ENCODE measurements around the gene SAMD11. TPM values are rescaled to one million over a fixed set of nuclear protein-coding genes. Genes with fewer than 3 reads are reported as not detected.

The SAMD11 gene
- polyA plus RNA-seq, 1 donor: 18.1 TPM

DNA sequence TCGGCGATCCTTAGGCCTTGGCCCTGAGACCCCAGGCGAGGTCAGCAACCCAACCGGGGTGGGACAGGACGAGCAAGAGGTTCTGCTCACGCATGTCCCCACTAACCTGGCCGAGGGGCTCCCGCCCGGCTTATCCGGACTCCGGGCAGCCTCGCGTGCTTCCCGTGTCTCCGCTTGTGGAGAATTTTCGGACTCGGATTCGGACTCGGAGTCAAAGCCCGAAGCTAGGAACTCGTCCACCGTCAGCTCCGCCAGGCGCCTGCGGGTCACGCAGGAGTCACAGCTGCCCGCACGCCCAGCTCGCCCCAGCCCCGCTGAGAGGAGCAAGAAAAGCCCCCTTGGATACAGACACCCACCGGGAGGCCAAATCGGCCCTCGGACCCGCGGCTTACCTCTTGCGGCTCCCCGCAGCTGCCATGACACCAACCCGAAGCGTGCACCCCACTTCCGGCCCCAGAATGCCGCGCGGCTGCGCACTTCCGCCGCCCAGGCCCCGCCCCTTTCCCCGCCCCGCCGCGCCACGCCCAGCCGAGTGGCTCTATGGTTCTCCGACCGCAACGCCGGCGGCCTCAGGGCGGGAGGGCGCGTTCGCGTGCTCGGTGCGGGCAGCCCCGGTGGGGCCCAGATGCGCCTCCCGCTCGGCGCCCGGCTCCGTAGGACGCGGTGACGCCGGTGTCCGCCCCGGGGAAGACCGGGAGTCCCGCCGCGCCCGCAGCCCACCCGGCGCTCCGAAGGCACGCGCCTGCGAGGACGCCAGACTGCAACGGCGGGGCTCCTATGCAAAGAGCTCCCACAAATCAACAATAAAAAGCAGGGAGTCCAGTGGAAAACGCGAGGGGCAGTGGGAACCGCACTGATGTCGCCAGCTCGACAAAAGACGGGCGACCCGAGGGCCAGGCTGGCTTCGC lies 35.4 kb downstream of the SAMD11 start, which contains the start of gene NOC2L:
Gene NOC2L (minus strand): TSS at position 434 of the 908 bp plus-strand sequence. CDS start 16 bp downstream, at position 418.
- H3K36me3 ChIP-seq (ENCODE audit: control insufficient read depth, insufficient read depth, low read length): peaks cover 30% of the 10 kb centered on the region
- WGBS (ENCODE audit: insufficient coverage, low lambda C conversion rate): no CpG with 5 or more reads among the region's 101 CpGs
- H3K27me3 ChIP-seq (ENCODE audit: control insufficient read depth, insufficient read depth, low read length): peaks cover 10% of the 10 kb centered on the region
- peak within 1 kb of the TSS; percentile 98 for H3K4me3 ChIP-seq (ENCODE audit: low read length)
- H3K9me3 ChIP-seq (ENCODE audit: control insufficient read depth, low read depth, low read length): peaks cover 19% of the 10 kb centered on the region
- peak; percentile 81 to 90 for DNase-seq
- peaks cover 20% of the 10 kb centered on the region for H3K4me1 ChIP-seq (ENCODE audit: control insufficient read depth, insufficient read depth, low read length)
- no peak within 1 kb of the TSS for H3K27ac ChIP-seq (ENCODE audit: low read length)

DNA sequence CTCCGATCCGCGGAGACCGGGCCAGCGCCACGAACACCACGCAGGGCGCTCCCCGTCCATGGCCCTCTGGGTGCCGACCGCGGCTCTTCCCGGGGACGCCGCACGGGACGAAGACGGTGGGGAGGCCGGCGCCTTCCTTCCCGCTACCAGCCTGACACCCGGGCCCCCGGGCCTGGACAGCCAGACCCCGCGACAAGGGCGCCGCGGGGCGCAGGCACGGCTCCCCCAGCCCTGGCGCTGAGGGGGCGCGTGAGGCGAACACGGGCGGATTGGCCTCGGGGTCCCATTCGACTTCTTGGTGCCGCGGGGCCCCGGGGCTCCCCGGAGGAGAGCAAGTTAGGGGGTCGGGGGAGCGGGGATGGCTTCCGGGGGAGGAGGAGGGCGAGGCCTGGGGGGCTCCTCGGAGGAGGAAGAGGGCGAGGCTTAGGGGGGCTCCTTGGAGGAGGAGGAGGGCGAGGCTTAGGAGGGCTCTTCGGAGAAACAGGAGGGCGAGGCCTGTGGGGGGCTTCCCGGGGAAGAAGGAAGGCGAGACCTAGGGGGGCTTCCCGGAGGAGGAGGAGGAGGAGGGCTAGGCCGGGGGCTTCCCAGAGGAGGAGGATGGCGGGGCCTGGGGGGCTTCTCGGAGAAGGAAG lies 36.1 kb downstream of the SAMD11 start:
- H3K36me3 ChIP-seq (ENCODE audit: control insufficient read depth, insufficient read depth, low read length): peaks cover 22% of the 10 kb centered on the region
- H3K27me3 ChIP-seq (ENCODE audit: control insufficient read depth, insufficient read depth, low read length): peaks cover 10% of the 10 kb centered on the region
- no peak overlapping the region for H3K27ac ChIP-seq (ENCODE audit: low read length)
- peaks cover 19% of the 10 kb centered on the region for H3K9me3 ChIP-seq (ENCODE audit: control insufficient read depth, low read depth, low read length)
- WGBS (ENCODE audit: insufficient coverage, low lambda C conversion rate): no CpG with 5 or more reads among the region's 57 CpGs
- no peak for DNase-seq
- H3K4me3 ChIP-seq (ENCODE audit: low read length): peak overlapping the region; percentile 23
- H3K4me1 ChIP-seq (ENCODE audit: control insufficient read depth, insufficient read depth, low read length): peaks cover 20% of the 10 kb centered on the region

DNA sequence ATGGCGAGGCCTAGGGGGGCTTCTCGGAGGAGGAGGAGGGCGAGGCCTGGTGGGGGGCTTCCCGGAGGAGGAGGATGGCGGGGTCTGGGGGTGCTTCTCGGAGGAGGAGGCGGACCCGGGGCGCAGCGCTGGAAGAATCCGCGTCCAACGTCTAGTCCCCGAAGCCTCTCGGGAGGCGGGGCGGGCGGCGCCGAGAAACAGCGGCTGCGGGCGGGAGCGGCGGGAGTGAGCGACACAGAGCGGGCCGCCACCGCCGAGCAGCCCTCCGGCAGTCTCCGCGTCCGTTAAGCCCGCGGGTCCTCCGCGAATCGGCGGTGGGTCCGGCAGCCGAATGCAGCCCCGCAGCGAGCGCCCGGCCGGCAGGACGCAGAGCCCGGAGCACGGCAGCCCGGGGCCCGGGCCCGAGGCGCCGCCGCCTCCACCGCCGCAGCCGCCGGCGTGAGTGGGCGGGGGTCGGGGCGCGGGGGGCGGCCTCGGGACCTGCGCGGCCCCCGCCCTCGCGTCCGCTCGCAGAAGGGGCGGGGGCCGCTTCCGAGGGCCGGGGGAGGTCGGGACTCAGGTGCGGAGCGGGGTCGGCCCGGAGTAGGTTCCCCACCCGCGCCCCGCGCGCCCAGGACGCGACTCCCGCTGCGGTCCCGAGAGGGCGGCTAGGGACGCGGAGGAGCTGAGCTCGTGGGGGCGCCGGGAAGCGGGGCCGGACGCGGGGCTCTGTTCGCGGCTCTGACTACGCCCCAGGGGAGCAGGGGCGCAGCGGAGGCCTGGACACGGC lies 36.8 kb downstream of the SAMD11 start, which contains the start of gene KLHL17:
Gene KLHL17 (plus strand): TSS at position 222 of the 769 bp plus-strand sequence. CDS start 110 bp downstream, at position 332.
- WGBS (ENCODE audit: insufficient coverage, low lambda C conversion rate): no CpG with 5 or more reads among the region's 109 CpGs
- Histone ChIP-seq H3K4me3 (ENCODE audit: low read length) (peak within 1 kb of the TSS; percentile 23), H3K36me3 (ENCODE audit: control insufficient read depth, insufficient read depth, low read length) (peaks cover 15% of the 10 kb centered on the region), H3K27me3 (ENCODE audit: control insufficient read depth, insufficient read depth, low read length) (peaks cover 10% of the 10 kb centered on the region), H3K4me1 (ENCODE audit: control insufficient read depth, insufficient read depth, low read length) (peaks cover 20% of the 10 kb centered on the region), H3K9me3 (ENCODE audit: control insufficient read depth, low read depth, low read length) (peaks cover 19% of the 10 kb centered on the region), H3K27ac (ENCODE audit: low read length) (no peak within 1 kb of the TSS)
- peak in 1 of 2 donors; percentile 64 for DNase-seq

DNA sequence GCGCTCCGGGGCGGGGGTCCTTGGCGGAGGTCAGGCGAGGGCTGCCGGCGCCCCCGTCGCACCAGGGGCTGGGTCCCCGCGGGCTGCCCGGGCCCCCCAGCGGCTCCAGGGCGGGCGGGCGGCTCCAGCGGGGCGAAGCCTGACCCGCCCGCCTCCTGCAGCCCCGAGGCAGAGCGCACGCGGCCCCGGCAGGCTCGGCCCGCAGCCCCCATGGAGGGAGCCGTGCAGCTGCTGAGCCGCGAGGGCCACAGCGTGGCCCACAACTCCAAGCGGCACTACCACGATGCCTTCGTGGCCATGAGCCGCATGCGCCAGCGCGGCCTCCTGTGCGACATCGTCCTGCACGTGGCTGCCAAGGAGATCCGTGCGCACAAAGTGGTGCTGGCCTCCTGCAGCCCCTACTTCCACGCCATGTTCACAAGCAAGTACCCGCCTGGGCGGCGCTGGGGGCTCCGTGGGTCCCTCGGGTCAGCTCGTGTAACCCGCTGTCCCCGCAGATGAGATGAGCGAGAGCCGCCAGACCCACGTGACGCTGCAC lies 37.5 kb downstream of the SAMD11 start:
- H3K4me1 ChIP-seq (ENCODE audit: control insufficient read depth, insufficient read depth, low read length): peaks cover 26% of the 10 kb centered on the region
- H3K9me3 ChIP-seq (ENCODE audit: control insufficient read depth, low read depth, low read length): peaks cover 19% of the 10 kb centered on the region
- H3K36me3 ChIP-seq (ENCODE audit: control insufficient read depth, insufficient read depth, low read length): peaks cover 9% of the 10 kb centered on the region
- H3K27ac ChIP-seq (ENCODE audit: low read length): no peak overlapping the region
- peak overlapping the region; percentile 13 for H3K4me3 ChIP-seq (ENCODE audit: low read length)
- H3K27me3 ChIP-seq (ENCODE audit: control insufficient read depth, insufficient read depth, low read length): peaks cover 15% of the 10 kb centered on the region
- DNase-seq: no peak
- WGBS (ENCODE audit: insufficient coverage, low lambda C conversion rate): no CpG with 5 or more reads among the region's 56 CpGs

DNA sequence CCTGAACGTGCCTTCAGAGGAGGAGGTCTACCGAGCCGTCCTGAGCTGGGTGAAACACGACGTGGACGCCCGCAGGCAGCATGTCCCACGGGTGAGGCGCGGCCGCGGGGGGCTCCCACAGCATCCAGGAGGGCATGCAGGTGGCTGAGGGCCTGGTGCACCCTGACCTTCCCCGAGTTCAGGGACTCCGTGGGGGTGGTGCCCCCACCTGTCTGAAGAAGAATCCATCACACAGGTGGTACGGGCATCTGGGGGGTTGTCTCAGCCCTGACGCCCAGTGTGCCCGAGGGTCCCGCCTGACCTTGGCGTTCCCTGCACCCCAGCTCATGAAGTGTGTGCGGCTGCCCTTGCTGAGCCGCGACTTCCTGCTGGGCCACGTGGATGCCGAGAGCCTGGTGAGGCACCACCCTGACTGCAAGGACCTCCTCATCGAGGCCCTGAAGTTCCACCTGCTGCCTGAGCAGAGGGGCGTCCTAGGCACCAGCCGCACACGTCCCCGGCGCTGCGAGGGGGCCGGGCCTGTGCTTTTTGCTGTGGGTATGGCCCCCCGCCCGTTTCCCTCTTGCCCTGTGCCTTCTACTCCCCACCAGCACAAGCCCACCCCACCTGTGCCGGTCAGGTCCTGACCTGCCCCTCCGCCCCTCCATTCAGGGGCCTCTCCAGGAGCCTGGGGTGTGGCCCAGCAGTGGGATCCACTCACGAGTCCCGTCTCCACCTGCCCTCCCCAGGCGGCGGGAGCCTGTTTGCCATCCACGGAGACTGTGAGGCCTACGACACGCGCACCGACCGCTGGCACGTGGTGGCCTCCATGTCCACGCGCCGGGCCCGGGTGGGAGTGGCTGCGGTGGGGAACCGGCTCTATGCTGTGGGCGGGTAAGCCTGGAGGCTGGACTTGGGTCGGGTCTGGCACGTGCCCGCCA lies 38.9 kb downstream of the SAMD11 start:
- no peaks in the 10 kb centered on the region for H3K36me3 ChIP-seq (ENCODE audit: control insufficient read depth, insufficient read depth, low read length)
- no CpG with 5 or more reads among the region's 57 CpGs for WGBS (ENCODE audit: insufficient coverage, low lambda C conversion rate)

DNA sequence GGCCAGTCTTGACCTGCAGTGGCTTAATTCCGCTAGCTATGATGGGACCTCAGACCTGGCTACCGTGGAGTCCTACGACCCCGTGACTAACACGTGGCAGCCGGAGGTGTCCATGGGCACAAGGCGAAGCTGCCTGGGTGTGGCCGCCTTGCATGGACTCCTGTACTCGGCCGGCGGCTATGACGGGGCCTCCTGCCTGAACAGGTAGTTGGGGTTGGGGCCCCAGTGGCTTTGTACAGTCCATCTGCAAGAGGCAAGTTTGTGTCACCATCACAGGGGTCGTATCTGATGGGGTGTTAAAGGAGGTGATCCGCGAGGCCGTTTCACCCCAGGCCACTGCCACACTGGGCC lies 39.6 kb downstream of the SAMD11 start:
- no CpG with 5 or more reads among the region's 16 CpGs for WGBS (ENCODE audit: insufficient coverage, low lambda C conversion rate)
- H3K9me3 ChIP-seq (ENCODE audit: control insufficient read depth, low read depth, low read length): peaks cover 27% of the 10 kb centered on the region
- no peak overlapping the region for H3K4me3 ChIP-seq (ENCODE audit: low read length)
- H3K4me1 ChIP-seq (ENCODE audit: control insufficient read depth, insufficient read depth, low read length): peaks cover 25% of the 10 kb centered on the region
- no peak overlapping the region for H3K27ac ChIP-seq (ENCODE audit: low read length)
- H3K27me3 ChIP-seq (ENCODE audit: control insufficient read depth, insufficient read depth, low read length): peaks cover 35% of the 10 kb centered on the region
- peak in 1 of 2 donors; percentile 82 for DNase-seq
- H3K36me3 ChIP-seq (ENCODE audit: control insufficient read depth, insufficient read depth, low read length): no peaks in the 10 kb centered on the region

More for the DNA sequence above, 38.9 kb downstream of the SAMD11 start:
- DNase-seq: no peak
- peaks cover 26% of the 10 kb centered on the region for H3K9me3 ChIP-seq (ENCODE audit: control insufficient read depth, low read depth, low read length)
- peaks cover 28% of the 10 kb centered on the region for H3K4me1 ChIP-seq (ENCODE audit: control insufficient read depth, insufficient read depth, low read length)
- H3K27ac ChIP-seq (ENCODE audit: low read length): no peak overlapping the region
- peaks cover 29% of the 10 kb centered on the region for H3K27me3 ChIP-seq (ENCODE audit: control insufficient read depth, insufficient read depth, low read length)
- no peak overlapping the region for H3K4me3 ChIP-seq (ENCODE audit: low read length)

DNA sequence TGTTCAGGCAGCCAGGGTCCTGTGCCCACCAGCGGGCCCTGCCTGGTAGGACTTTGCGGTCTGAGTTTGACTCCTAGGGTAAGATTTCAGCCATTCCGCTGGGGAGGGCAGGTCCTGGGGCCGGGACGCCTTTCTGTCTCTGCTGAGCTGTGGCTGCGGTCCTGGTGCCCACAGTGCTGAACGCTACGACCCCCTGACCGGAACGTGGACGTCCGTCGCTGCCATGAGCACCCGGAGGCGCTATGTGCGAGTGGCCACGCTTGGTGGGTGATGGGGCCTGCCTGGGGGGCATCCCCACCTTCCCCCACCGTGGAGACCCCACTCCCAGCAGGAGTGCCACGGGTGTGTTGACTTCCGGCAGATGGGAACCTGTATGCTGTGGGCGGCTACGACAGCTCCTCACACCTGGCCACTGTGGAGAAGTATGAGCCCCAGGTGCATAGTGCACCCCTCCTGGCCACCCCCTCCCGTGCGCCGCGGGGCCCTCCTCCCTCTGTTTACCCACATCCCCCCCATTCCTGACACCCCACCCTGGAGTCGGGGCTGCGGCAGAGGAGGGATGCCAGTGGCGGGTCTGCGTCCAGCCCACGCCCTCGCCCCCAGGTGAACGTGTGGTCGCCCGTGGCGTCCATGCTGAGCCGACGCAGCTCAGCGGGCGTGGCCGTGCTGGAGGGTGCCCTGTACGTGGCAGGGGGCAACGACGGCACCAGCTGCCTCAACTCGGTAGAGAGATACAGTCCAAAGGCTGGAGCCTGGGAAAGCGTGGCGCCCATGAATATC lies 40.2 kb downstream of the SAMD11 start:
- Histone ChIP-seq H3K27me3 (ENCODE audit: control insufficient read depth, insufficient read depth, low read length) (peaks cover 42% of the 10 kb centered on the region), H3K4me3 (ENCODE audit: low read length) (no peak overlapping the region), H3K27ac (ENCODE audit: low read length) (no peak overlapping the region), H3K4me1 (ENCODE audit: control insufficient read depth, insufficient read depth, low read length) (peaks cover 25% of the 10 kb centered on the region), H3K36me3 (ENCODE audit: control insufficient read depth, insufficient read depth, low read length) (no peaks in the 10 kb centered on the region), H3K9me3 (ENCODE audit: control insufficient read depth, low read depth, low read length) (peaks cover 27% of the 10 kb centered on the region)
- no CpG with 5 or more reads among the region's 47 CpGs for WGBS (ENCODE audit: insufficient coverage, low lambda C conversion rate)
- no peak for DNase-seq

DNA sequence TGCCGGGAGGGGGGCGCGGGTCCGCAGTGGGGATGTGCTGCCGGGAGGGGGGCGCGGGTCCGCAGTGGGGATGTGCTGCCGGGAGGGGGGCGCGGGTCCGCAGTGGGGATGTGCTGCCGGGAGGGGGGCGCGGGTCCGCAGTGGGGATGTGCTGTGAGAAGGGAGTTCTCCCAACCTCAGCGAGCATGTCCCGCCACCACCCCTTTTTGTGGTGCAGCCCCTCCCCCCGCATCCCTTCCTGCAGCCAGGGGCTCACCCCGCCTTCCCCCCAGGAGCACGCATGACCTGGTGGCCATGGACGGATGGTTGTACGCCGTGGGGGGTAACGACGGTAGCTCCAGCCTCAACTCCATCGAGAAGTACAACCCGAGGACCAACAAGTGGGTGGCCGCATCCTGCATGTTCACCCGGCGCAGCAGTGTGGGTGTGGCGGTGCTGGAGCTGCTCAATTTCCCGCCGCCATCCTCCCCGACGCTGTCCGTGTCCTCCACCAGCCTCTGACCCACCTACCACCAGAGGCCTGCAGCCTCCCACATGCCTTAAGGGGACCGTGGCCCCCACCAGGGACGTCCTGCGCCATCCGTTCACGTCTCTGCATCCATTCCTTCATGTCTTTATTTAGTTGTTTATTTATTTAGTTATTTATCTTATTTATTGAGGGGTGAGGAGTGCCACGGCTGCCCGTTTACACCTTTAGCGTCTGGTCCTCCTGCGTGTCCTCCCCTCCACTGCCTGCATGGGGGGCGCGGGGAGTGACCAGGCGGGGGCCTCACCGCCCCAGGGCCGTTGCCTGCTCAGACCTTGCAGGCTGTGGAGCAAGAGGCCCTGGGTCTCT lies 41.2 kb downstream of the SAMD11 start:
- no peak for DNase-seq
- H3K27me3 ChIP-seq (ENCODE audit: control insufficient read depth, insufficient read depth, low read length): peaks cover 48% of the 10 kb centered on the region
- no peak overlapping the region for H3K4me3 ChIP-seq (ENCODE audit: low read length)
- H3K9me3 ChIP-seq (ENCODE audit: control insufficient read depth, low read depth, low read length): peaks cover 27% of the 10 kb centered on the region
- no peaks in the 10 kb centered on the region for H3K36me3 ChIP-seq (ENCODE audit: control insufficient read depth, insufficient read depth, low read length)
- no peak overlapping the region for H3K27ac ChIP-seq (ENCODE audit: low read length)
- no CpG with 5 or more reads among the region's 51 CpGs for WGBS (ENCODE audit: insufficient coverage, low lambda C conversion rate)
- peaks cover 25% of the 10 kb centered on the region for H3K4me1 ChIP-seq (ENCODE audit: control insufficient read depth, insufficient read depth, low read length)

Data from large intestine (tissue), 3 donors.